HG02943 (cell line): Measurements from ENCODE around the gene TUBAL3.
"Not testable (repeated sequence)": the region's sequence is repeated elsewhere in the genome, so short reads cannot be mapped to it uniquely, and the experiment has no call there.

Experiments used
- ATAC-seq: cut with Tn5 transposase; IDR thresholded peaks from one replicate; pipeline ENCODE4 v1.9.1; 2021; ENCODE audit warnings: mild to moderate bottlenecking, low read depth, moderate library complexity; ENCODE audit not compliant: unreplicated experiment

TUBAL3 gene

DNA sequence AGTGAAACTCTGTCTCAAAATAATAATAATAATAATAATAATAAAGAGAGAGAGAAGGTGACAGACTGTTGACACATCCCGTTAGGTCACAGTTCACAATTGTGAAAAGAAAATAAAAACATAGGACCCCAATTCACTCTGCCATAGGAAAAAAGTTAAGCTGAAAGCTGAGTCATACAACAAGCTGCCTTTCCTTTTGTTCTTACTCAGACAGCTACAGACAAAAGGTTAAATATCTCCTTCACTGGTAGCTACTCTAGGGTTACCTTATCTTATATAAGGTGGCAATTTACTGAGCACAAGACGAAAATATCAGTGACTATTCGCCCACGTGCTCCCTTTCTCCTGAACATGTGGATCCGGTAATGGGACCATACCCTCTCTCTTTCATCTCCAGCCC lies 17.5 kb downstream of the TUBAL3 start:
- no peak for ATAC-seq

DNA sequence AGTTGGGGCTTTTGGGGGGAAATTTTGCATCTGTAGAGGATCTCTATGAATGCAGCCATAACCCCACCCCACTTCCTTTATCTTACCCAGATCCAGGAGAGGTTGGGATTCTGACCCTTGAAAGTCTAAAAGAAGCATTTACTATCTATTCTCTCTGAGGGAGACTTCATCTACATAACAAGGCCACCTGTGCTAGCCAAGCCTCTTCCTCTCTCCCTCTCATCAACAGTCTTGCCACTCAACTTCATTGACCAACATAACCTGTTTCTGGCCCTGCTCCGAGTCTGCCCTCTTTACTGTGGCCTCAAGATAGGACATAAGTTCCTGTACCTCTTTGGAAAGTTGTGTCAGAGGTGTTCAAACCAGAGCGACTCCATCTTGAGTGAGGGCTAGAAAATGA lies 19.4 kb downstream of the TUBAL3 start:
- ATAC-seq, result no peak

DNA sequence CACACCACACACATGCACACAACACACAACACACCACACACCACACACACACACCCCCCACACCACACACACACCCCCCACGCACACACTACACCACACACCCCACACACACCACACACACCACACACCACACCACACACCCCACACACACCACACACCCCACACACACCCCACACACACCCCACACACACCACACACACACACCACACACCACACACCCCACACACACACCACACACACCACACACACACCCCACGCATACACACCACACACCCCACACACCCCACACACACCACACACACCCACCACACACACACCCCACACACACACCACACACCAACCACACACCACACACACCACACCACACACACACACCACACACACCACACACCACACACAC lies 23.4 kb downstream of the TUBAL3 start:
- ATAC-seq, result no peak

DNA sequence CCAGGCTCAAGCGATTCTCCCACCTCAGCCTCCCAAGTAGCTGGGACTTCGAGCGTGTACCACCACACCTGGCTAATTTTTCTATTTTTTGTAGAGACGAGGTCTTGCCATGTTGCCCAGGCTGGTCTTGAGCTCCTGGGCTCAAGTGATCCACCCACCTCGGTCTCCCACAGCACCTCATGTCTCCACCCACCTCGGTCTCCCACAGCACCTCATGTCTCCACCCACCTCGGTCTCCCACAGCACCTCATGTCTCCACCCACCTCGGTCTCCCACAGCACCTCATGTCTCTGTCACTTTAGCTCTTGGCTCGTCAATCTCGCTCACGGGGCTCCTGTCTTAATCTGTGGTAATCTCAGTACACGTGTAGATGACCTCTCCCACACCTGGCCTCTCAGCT lies 24.2 kb downstream of the TUBAL3 start:
- not testable (repeated sequence) for ATAC-seq

DNA sequence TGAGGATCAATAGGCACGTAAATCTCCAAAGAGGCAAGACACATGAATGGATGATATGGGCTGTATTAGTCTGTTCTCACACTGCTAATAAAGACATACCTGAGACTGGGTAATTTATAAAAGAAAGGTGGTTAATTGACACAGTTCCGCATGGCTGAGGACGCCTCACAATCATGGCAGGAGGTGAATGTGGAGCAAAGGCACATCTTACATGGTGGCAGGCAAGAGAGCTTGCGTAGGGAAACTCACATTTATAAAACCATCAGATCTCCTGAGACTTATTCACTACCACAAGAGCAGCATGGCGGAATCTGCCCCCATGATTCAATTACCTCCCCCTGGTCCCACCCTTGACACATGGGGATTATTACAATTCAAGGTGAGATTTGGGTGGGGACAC lies 25.4 kb downstream of the TUBAL3 start:
- not testable (repeated sequence) for ATAC-seq

DNA sequence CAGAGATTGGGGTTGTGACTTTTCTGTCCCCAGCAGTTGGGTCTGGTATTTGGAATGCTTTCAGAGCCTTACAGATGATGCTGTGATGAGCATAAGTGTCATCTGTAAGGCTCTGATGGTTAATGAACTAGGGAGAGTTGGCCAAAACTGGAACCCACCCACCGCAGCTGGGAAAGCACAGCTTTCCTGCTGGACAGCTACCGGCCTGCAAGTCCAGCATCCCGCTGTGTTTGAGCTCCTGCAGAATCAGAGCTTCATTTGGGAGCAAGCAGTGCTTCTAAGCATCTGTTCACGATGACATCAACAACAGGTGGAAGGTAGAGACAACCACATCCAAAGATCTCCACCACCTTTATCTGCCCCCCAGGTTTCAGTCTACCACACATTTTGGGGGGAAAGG lies 28.2 kb downstream of the TUBAL3 start:
- no peak for ATAC-seq

DNA sequence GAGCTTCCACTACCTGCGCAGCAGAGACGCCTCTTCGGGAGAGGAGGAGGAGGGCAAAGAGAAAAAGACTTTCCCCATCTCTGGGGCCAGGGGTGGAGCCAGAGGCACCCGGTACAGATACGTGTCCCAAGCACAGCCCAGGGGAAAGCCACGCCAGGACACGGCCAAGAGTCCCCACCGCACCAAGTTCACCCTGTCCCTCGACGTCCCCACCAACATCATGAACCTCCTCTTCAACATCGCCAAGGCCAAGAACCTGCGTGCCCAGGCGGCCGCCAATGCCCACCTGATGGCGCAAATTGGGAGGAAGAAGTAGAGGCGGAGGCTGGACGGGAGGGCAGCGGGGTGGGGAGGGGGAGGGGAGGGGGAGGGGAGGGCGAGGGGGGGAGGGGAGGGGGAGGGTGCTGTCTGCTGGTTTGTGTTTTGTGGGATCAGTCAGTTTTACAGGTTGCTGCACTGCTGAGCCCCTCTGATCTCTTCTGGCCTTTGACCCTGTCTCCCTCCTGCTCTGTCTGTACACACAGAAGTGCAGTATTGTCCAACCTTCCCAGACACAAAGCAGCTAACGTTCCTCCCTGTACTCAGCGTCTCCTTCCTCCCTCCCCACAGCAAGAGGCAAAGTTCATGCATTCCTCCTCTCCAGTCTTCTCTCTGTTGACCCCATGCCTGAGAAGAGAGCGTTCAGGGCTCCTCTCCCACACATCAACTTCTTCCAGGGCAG lies 30.6 kb downstream of the TUBAL3 start:
- ATAC-seq, result no peak

DNA sequence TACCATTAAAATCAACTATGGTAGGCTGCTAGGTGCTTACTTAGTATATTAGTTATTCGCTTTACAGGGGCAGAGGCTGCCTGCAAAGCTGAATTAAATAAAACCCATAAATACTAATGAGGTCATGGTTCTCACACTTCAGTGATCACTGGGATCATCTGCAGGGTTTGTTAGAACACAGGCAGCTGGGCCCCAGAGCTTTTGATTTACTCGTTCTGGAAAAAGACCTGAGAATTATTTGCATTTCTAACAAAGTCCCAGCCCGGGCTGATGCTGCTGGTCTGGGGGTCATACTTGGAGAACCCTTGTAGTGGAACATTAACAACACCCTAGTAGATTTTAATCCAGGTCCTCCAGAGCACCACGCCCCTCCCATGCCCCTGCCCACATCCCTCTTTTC lies 31.3 kb downstream of the TUBAL3 start:
- no peak for ATAC-seq

DNA sequence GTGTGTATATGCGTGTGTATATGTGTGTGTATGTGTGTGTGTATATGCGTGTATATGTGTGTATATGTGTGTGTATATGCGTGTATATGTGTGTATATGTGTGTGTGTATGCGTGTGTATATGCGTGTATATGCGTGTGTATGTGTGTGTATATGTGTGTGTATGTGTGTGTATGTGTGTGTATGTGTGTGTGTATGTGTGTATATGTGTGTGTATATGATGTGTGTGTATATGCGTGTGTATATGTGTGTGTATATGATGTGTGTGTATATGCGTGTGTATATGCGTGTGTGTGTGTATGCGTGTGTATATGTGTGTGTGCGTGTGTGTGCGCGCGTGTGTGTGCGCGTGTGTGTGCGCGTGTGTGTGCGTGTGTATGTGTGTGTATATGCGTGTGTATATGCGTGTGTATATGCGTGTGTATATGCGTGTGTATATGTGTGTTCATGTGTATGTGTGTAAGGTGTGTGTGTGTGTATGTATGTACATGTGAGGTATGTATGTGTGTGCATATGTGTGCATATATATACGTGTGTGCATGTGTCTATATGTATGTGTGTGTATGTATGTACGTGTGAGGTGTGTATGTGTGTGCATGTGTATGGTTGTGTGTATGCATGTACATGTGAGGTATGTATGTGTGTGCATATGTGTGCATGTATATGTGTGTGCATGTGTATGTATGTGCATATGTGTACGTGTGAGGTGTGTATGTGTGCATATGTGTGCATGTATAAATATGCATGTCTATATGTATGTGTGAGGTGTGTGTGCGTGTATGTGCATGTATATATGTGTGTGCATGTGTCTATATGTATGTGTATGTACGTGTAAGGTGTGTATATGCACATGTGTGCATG lies 33.9 kb downstream of the TUBAL3 start:
- ATAC-seq, result no peak

DNA sequence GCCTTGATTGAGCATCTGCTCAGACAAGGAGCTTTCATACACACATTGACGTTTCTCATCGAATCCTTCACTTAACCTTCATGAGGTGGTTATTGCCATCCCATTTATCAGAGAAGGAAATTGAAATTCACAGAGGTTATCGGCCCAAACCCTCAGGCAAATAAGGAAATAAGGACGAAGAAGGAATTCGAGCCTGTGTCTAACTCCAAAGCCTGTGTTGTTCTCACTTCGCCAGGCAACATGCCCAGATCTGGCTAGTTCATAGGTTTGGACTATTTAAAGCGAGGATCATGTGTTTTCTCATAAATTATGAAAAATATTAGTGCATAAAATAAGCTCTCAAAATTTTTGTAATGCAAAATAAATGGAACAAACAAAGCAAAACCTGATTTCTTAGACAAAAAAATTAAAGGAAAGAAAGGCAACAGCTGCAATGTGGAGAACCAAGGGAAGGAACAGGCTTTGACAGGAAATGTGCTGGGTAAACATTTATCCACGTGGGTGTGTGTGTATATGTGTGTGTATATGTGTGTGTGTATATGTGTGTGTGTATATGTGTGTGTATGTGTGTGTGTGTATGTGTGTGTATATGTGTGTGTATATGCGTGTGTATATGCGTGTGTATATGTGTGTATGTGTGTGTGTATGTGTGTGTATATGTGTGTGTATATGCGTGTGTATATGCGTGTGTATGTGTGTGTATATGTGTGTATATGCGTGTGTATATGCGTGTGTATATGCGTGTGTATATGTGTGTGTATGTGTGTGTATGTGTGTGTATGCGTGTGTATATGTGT lies 35.1 kb downstream of the TUBAL3 start:
- no peak for ATAC-seq

DNA sequence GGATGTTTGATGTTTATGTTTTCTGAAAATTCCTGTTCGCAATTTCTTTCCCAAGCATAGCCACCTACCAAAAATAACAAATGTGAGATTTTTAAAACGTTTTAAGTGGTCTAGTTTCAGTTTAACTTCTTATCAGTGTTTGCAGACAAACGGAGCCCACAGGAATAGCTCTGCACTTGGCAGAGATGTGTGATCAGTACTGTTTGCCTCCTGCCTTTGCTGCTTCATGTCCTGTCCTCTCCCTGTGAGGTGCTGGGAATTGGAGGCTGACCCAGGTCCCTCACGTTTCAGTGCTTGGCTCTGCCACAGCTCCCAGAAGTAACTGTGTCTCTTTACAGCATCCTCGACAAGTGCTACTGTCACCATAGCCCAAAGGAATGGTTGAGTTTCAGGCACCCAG lies 38.7 kb downstream of the TUBAL3 start:
- ATAC-seq, result no peak

DNA sequence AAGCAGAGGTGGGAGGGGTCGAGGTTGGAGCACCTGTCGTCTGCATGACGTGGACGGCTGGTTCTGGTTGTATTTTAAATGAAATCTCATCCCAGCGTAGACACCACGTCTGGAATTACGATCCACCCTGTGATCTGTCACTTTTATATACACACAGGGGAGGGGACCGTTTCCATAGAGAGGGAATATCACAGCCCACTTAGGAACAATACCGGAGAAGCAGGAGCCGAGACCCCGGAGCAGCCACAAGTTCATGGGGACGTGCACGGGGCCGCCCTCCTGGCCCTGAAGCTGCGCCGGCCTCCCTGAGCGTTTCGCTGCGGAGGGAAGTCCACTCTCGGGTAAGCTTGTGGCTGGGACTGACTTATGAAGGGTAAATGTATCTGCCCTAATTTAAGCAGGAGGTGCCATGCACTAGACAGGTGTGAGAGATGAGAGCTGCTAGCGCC lies 39.7 kb downstream of the TUBAL3 start, which contains the start of gene UCN3:
Gene UCN3, plus strand, starts transcription at position 77 of the 449 bp plus-strand sequence. CDS start 8,755 bp downstream, outside the sequence.
- no peak for ATAC-seq

DNA sequence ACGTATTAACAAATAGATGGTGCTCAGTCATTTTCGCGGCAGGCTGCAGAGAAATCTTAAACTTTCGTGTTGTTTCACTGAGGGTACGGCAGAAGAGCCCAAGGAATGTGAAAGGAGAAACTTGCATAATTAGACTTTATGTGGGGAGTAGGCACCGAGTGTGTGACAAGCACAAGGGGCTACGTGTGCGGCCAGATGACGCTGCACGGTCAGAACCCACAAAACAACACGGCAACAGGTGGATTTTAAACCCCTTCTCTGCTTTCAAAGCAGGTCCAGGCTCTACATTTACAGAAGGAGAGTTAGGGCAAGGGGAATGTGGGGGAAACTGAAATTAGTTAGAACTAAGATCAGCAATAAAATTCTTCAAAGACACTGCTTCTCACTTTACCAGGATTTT lies 40.3 kb downstream of the TUBAL3 start:
- ATAC-seq, result no peak

DNA sequence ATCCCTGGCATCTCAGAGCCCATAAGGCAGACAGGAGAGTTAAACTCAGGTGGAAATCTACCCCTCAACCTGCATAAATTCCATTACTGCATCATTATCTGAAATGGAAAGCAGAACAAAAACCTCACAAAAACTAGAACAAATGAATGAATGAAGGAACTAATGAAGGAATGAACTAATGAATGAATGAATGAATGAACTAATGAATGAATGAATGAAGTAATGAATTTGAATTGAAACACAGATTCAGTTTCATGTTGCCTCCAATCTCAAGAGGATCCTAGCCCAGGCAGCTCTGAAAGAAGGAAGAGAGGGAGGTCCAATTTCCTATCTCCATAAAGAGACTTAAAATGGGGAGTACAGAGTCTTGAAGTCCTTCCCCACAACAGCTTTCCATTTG lies 41.8 kb downstream of the TUBAL3 start:
- no peak for ATAC-seq

DNA sequence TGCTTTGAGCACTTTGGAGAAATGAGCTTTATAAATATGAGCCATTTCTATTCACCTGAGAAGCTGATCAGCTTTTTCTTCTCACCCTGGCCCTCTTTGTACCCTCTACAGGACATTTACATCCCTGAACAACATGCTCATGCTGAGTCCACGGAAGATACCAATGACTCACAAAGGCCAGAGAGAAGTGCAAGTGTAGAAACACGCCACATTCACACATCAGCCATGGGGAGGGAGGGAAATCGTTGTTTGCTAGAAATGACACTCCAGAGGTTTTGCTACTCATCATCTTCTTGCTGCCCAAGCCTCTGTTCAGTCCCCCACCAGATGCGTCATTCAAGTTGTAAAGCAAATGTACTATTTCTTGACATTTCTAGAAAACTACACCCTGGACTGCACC lies 42.7 kb downstream of the TUBAL3 start:
- ATAC-seq, result no peak

DNA sequence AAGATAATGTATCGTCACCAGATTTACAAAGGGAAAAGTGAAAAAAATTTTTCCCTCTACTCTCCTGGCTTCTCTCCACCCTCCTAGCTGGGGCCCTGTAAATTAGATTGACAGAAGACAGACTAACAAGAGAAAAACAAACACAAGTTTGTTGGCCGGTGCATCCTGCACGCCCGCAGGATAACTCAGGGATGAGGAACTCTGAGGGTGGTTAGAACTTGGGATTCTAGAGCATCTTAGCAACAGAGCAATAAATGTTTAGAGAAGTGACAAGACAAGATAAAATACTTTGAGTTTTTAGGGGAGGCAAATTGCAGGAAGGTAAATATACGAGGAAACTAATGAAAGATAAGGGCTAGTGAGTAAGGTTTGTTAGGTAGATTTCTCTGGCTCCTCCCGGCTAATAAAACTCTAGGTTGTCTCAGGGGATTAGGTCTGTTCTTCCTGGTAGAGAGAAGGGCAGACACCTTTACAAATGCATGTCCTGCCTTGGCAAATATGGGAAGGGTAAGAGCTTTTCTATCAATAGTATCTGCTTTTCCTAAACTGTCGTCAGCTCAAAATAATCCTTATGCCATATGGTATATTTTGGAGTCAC lies 44.2 kb downstream of the TUBAL3 start:
- no peak for ATAC-seq

DNA sequence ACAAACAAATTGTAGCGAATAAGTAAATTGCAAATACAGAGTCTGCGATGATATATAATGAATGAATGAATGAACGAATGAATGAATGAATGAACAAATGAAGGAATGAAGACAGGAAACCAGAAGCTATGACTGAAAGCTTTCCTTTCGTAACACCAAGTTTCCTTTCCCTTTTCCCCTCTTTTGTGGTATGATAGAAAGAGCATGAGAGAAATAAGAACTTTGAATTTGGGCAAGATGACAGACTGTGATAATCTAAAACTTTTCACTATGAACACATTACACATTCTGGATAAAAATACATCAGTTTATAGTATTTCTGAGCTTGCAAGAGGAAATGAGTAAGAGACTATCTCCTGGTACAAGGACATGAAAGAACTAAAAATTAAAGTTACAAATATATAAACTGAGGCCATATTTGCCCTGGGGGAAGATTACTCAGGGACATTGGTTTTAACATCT lies 48.3 kb downstream of the TUBAL3 start:
- no peak for ATAC-seq

DNA sequence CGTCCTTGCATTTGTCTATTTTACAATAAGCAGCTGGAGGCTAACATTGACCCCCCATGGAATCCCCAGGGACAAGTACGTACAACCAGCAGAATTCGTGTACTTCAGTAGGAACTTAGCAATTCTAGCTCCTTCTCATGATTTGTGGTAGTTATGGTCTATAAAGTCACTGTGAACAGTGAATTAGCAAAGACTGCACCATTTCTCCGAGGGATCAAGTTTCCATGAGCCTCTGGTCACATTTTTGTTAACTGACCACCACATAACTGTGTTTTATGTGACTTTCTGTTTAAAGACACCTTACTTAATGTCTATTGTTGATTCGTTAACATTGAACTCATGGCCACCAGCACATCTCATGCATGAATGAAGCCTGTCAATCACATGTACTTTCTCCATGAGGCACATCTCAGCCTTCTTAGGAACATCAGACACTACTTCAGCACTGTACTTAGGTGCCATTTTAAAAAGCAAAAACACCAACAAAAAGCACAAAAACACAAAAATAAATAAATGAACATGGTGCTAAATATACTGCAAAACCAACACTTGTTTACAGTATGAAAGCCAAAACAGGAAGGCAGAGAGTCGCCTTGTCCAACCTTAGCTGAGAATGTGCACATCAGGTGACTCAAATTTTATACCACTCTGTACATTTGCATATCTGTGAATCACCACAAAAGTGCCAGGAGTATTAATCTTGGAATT lies 48.9 kb downstream of the TUBAL3 start:
- no peak for ATAC-seq

DNA sequence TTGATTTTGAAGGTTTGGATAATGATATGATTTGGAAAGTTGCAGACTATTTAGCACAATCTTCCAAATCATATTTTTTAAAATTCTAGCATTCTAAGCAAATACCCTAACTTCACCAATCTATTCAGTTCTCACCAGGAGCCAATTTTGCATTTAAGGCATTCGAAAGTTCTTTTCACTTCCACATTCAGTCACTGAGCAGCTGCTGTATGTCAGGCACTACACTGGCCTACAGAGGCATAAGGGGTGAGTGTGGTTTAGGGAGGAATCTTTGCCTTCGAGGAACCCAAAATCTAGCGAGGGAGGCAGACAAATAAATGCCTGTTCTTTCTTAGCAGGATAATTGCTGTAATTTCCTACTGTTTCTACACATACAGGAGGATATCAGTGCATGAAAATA lies 50.6 kb downstream of the TUBAL3 start:
- no peak for ATAC-seq

DNA sequence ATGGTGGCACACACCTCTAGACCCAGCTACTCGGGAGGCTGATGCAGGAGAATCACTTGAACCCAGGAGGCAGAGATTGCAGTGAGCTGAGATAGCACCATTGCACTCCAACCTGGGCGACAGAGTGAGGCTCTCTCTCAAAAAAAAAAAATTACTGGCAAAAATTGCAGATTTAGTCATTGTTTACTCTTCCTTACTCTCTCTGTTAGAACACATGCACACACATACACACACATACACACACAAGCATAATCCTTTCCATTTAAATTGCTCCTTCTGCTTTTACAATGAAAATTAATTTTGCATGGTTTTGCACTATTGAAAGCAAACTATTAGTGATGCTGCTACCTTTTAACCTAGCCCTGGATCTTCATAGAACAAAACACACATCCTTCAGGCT lies 55.3 kb downstream of the TUBAL3 start:
- ATAC-seq, result no peak
